Naive thymus-derived CD8-positive, alpha-beta T cell (primary cell): ENCODE measurements around the gene PITHD1. TPM values are rescaled to one million over a fixed set of nuclear protein-coding genes. Genes with fewer than 3 reads are reported as not detected.
"Not testable (repeated sequence)": the region's sequence is repeated elsewhere in the genome, so short reads cannot be mapped to it uniquely, and the experiment has no call there.

Experiments
- ATAC-seq, 2 donors: fragments of 150-1000 bp; cut with Tn5 transposase in 1 of 2; sonication (Bioruptor Pico), chemical (Tn5 transposase) in 1 of 2; 1 replicate in 1 of 2; 2 replicates in 1 of 2; pipeline ENCODE4 v1.10.0; 2021; ENCODE audit warnings: mild to moderate bottlenecking in 2 of 2, moderate library complexity in 2 of 2
- POLR2A ChIA-PET: fragments of 350-600 bp; sonication (Branson Sonifier 250); formaldehyde crosslinking; loops from one replicate; lab custom pipeline; 2021; ENCODE audit warnings: antibody characterized with exemption; lab: Charles Lee
- DNase-seq, 10 donors: peaks; one replicate each; pipeline versions ENCODE4 v3.0.0 to v3.0.0-alpha.2; 2020 to 2022
- H3K27ac Mint-ChIP-seq, 10 donors: one replicate each; pipeline ENCODE4 v1.8.0; 2020 to 2022; ENCODE audit warnings: mild to moderate bottlenecking in 10 of 10, mixed read lengths in 10 of 10, moderate library complexity in 4 of 10, inconsistent platforms in 1 of 10
- H3K27me3 Mint-ChIP-seq, 5 donors: one replicate each; pipeline ENCODE4 v1.8.0; 2021 to 2022; ENCODE audit warnings: mixed read lengths in 5 of 5
- H3K36me3 Mint-ChIP-seq, 3 donors: one replicate each; pipeline ENCODE4 v1.8.0; 2020 to 2022; ENCODE audit warnings: mixed read lengths in 3 of 3, mild to moderate bottlenecking in 2 of 3, inconsistent platforms in 1 of 3
- H3K4me1 Mint-ChIP-seq, 4 donors: one replicate each; pipeline ENCODE4 v1.8.0; 2021 to 2022; ENCODE audit warnings: mixed read lengths in 4 of 4
- H3K4me3 Mint-ChIP-seq, 10 donors: one replicate each; pipeline ENCODE4 v1.8.0; 2020 to 2022; ENCODE audit warnings: mild to moderate bottlenecking in 10 of 10, mixed read lengths in 10 of 10, moderate library complexity in 6 of 10, inconsistent platforms in 1 of 10
- H3K9me3 Mint-ChIP-seq, 9 donors: one replicate each; pipeline ENCODE4 v1.8.0; 2020 to 2022; ENCODE audit warnings: mixed read lengths in 9 of 9, mild to moderate bottlenecking in 3 of 9, inconsistent platforms in 1 of 9, moderate library complexity in 1 of 9
- polyA plus RNA-seq, 3 donors: library from polyadenylated mRNA; unstranded; fragments of 300-500 nt; fragmentation: Illumina TruSeq; gene quantifications; one replicate each; pipeline ENCODE4 v1.2.3, GENCODE V29; 2021
- total RNA-seq, 8 experiments: library from RNA in 2 of 8; stranded (reverse) in 2 of 8; gene quantifications; one replicate each; pipeline ENCODE4 v1.2.3 and lab custom pipeline; 2021 to 2026

The PITHD1 gene
- total and polyA plus RNA-seq, 5 experiments from 2014 or later: 68.1 to 86.6 (median 79.1) TPM

- POLR2A ChIA-PET: interaction anchor here (0.5 to 8.3 kb wide), 13 partner anchors 10 to 1350 kb away, joined by 3 to 64 read pairs (median 4); partner anchors contain the start of genes ELOA, HMGCL, LYPLA2 and PITHD1
- Mint-ChIP-seq H3K9me3 (no peaks in the 10 kb centered on the region), H3K4me1 (peaks cover 6 to 22% (median 16%) of the 10 kb centered on the region in 4 donors)
Observed at GRCh38 chr1:23800400-23801337, 22.5 kb downstream of the PITHD1 start, which contains the start of gene GALE. GALE (minus strand) TSS chr1:23800754; CDS start chr1:23799007, 1,747 bp downstream.

GRCh38 chr1:23801338-23801748 is 23.1 kb downstream of the PITHD1 start:
- DNase-seq (no peak), ATAC-seq (no peak)
- Mint-ChIP-seq H3K27ac (peak overlapping the region; percentile 75 to 95 (median 92)), H3K27me3 (peaks cover 0 to 1% (median 0%) of the 10 kb centered on the region in 5 donors), H3K9me3 (no peaks in the 10 kb centered on the region), H3K36me3 (peaks cover 0 to 19% (median 0%) of the 10 kb centered on the region in 3 donors), H3K4me1 (peaks cover 6 to 22% (median 16%) of the 10 kb centered on the region in 4 donors), H3K4me3 (peak overlapping the region; percentile 75 to 97 (median 90))
- POLR2A ChIA-PET: interaction anchor here (0.5 to 8.3 kb wide), 10 partner anchors 9 to 239 kb away, joined by 3 to 64 read pairs (median 6); partner anchors contain the start of genes ELOA, HMGCL, LYPLA2 and PITHD1

More at GRCh38 chr1:23800400-23801337, 22.5 kb downstream of the PITHD1 start, which contains the start of gene GALE:
- ATAC-seq (peak; percentile 88 to 89), DNase-seq (peak; percentile 91 to 98 (median 95))
- H3K36me3 Mint-ChIP-seq: peaks cover 0 to 18% (median 0%) of the 10 kb centered on the region in 3 donors
- peak within 1 kb of the TSS; percentile 81 to 95 (median 92) for H3K27ac Mint-ChIP-seq
- peak within 1 kb of the TSS; percentile 75 to 97 (median 90) for H3K4me3 Mint-ChIP-seq
- H3K27me3 Mint-ChIP-seq: peaks cover 0 to 1% (median 0%) of the 10 kb centered on the region in 5 donors

- DNase-seq: no peak
- POLR2A ChIA-PET: interaction anchor here (1.4 to 8.3 kb wide), 7 partner anchors 8 to 179 kb away, joined by 3 to 64 read pairs (median 10); partner anchors contain the start of genes ELOA, HMGCL, LYPLA2 and PITHD1
- H3K9me3 Mint-ChIP-seq: no peaks in the 10 kb centered on the region
- H3K4me1 Mint-ChIP-seq: peaks cover 6 to 22% (median 16%) of the 10 kb centered on the region in 4 donors
- no peak for ATAC-seq
- peak overlapping the region in 9 of 10 donors; percentile 20 to 97 (median 81) for H3K4me3 Mint-ChIP-seq
- peaks cover 0 to 17% (median 0%) of the 10 kb centered on the region in 3 donors for H3K36me3 Mint-ChIP-seq
- H3K27me3 Mint-ChIP-seq: peaks cover 0 to 1% (median 0%) of the 10 kb centered on the region in 5 donors
- H3K27ac Mint-ChIP-seq: peak overlapping the region; percentile 54 to 95 (median 88)
Observed at GRCh38 chr1:23801876-23802275, 23.7 kb downstream of the PITHD1 start.

GRCh38 chr1:23802809-23803342 is 24.7 kb downstream of the PITHD1 start:
- Mint-ChIP-seq H3K36me3 (peaks cover 0 to 16% (median 0%) of the 10 kb centered on the region in 3 donors), H3K4me3 (peak overlapping the region in 4 of 10 donors; percentile 15 to 75 (median 66)), H3K4me1 (peaks cover 7 to 29% (median 16%) of the 10 kb centered on the region in 4 donors), H3K27ac (peak overlapping the region in 8 of 10 donors; percentile 18 to 82 (median 72))
- POLR2A ChIA-PET: interaction anchor here (0.6 to 8.3 kb wide), 5 partner anchors 13 to 153 kb away, joined by 4 to 64 read pairs (median 29); partner anchors contain the start of genes HMGCL, LYPLA2 and PITHD1
- DNase-seq, ATAC-seq, H3K27me3 Mint-ChIP-seq, H3K9me3 Mint-ChIP-seq: not testable (repeated sequence)

- DNase-seq (no peak), ATAC-seq (no peak)
- Mint-ChIP-seq H3K4me1 (peaks cover 7 to 29% (median 15%) of the 10 kb centered on the region in 4 donors), H3K27ac (peak overlapping the region in 6 of 10 donors; percentile 13 to 84 (median 54)), H3K4me3 (no peak overlapping the region), H3K27me3 (peaks cover 0 to 1% (median 0%) of the 10 kb centered on the region in 5 donors), H3K36me3 (peaks cover 0 to 16% (median 0%) of the 10 kb centered on the region in 3 donors), H3K9me3 (no peaks in the 10 kb centered on the region)
- POLR2A ChIA-PET: interaction anchor here (0.5 to 5.7 kb wide), 3 partner anchors 13 to 50 kb away, joined by 3 to 64 read pairs (median 3); partner anchors contain the start of gene LYPLA2
Observed at GRCh38 chr1:23803674-23804073, 25.5 kb downstream of the PITHD1 start.

GRCh38 chr1:23804183-23804835 is 26.1 kb downstream of the PITHD1 start:
- no peak for ATAC-seq
- Mint-ChIP-seq H3K27me3 (peaks cover 0 to 1% (median 0%) of the 10 kb centered on the region in 5 donors), H3K36me3 (peaks cover 0 to 16% (median 0%) of the 10 kb centered on the region in 3 donors), H3K27ac (peak overlapping the region in 5 of 10 donors; percentile 13 to 86 (median 69)), H3K4me3 (peak overlapping the region in 1 of 10 donors; percentile 41), H3K4me1 (peaks cover 7 to 27% (median 13%) of the 10 kb centered on the region in 4 donors), H3K9me3 (no peaks in the 10 kb centered on the region)
- no peak for DNase-seq
- POLR2A ChIA-PET: interaction anchor here (0.5 to 0.7 kb wide), 4 partner anchors 21 to 215 kb away, joined by 3 read pairs; partner anchors contain the start of gene HMGCL

- peaks cover 0 to 1% (median 0%) of the 10 kb centered on the region in 5 donors for H3K27me3 Mint-ChIP-seq
- DNase-seq (no peak), ATAC-seq (no peak)
- H3K4me3 Mint-ChIP-seq: peak overlapping the region in 1 of 10 donors; percentile 4
- H3K4me1 Mint-ChIP-seq: peaks cover 6 to 27% (median 13%) of the 10 kb centered on the region in 4 donors
- peaks cover 0 to 16% (median 0%) of the 10 kb centered on the region in 3 donors for H3K36me3 Mint-ChIP-seq
- POLR2A ChIA-PET: interaction anchor here (0.6 kb wide), 2 partner anchors 20 to 214 kb away, joined by 3 read pairs; partner anchors contain the start of gene HMGCL
- H3K27ac Mint-ChIP-seq: peak overlapping the region in 5 of 10 donors; percentile 27 to 86 (median 64)
- no peaks in the 10 kb centered on the region for H3K9me3 Mint-ChIP-seq
Observed at GRCh38 chr1:23805025-23805424, 26.8 kb downstream of the PITHD1 start.

- POLR2A ChIA-PET: interaction anchor here (1.2 kb wide), 1 partner anchor 13 kb away, joined by 3 read pairs; no protein-coding TSS in a partner anchor
- Mint-ChIP-seq H3K9me3 (no peaks in the 10 kb centered on the region), H3K36me3 (peaks cover 0 to 20% (median 0%) of the 10 kb centered on the region in 3 donors), H3K27me3 (no peaks in the 10 kb centered on the region), H3K4me1 (peaks cover 12 to 35% (median 20%) of the 10 kb centered on the region in 4 donors), H3K4me3 (no peak overlapping the region), H3K27ac (peak overlapping the region in 1 of 10 donors; percentile 33)
- DNase-seq (no peak), ATAC-seq (no peak)
Observed at GRCh38 chr1:23806280-23806679, 28.1 kb downstream of the PITHD1 start.

GRCh38 chr1:23807453-23807852 is 29.2 kb downstream of the PITHD1 start:
- no peak for DNase-seq
- POLR2A ChIA-PET: interaction anchor here (1.2 to 1.5 kb wide), 2 partner anchors 14 to 18 kb away, joined by 3 to 7 read pairs; partner anchors contain the start of gene HMGCL
- Mint-ChIP-seq H3K9me3 (no peaks in the 10 kb centered on the region), H3K27ac (peak overlapping the region in 2 of 10 donors; percentile 31 to 63), H3K4me1 (peaks cover 12 to 28% (median 18%) of the 10 kb centered on the region in 4 donors), H3K27me3 (no peaks in the 10 kb centered on the region), H3K36me3 (peaks cover 0 to 26% (median 0%) of the 10 kb centered on the region in 3 donors), H3K4me3 (no peak overlapping the region)
- no peak for ATAC-seq

GRCh38 chr1:23809751-23810171 is 31.5 kb downstream of the PITHD1 start:
- DNase-seq (peak; percentile 75 to 89 (median 81)), ATAC-seq (peak; percentile 97 to 98)
- H3K9me3 Mint-ChIP-seq: no peaks in the 10 kb centered on the region
- no peaks in the 10 kb centered on the region for H3K27me3 Mint-ChIP-seq
- POLR2A ChIA-PET: interaction anchor here (0.6 to 3.1 kb wide), 6 partner anchors 9 to 107 kb away, joined by 3 to 16 read pairs (median 6); partner anchors contain the start of genes FUCA1, GALE and HMGCL
- H3K36me3 Mint-ChIP-seq: peaks cover 0 to 41% (median 5%) of the 10 kb centered on the region in 3 donors
- H3K27ac Mint-ChIP-seq: peak overlapping the region in 6 of 10 donors; percentile 15 to 67 (median 47)
- H3K4me3 Mint-ChIP-seq: peak overlapping the region in 1 of 10 donors; percentile 2
- H3K4me1 Mint-ChIP-seq: peaks cover 12 to 26% (median 18%) of the 10 kb centered on the region in 4 donors
